Measurements from ENCODE around the gene EVPLL.
"Not testable (repeated sequence)": the region's sequence is repeated elsewhere in the genome, so short reads cannot be mapped to it uniquely, and the experiment has no call there.

Gene EVPLL

GRCh38 chr17:18426639-18427038, 49.1 kb downstream of the EVPLL start:
- not testable (repeated sequence) for DNase-seq

- not testable (repeated sequence) for DNase-seq
Observed at GRCh38 chr17:18432206-18432605, 54.6 kb downstream of the EVPLL start.

Measured in activated naive CD4-positive, alpha-beta T cell treated with Interleukin-2 at 50 U/mL for 16 hours (primary cell).